GM03348 (cell line): ENCODE measurements around the gene R3HDM4.
A peak's percentile ranks its signal among the peaks of the same experiment; 100 is the strongest.
"Not testable (repeated sequence)": the region's sequence is repeated elsewhere in the genome, so short reads cannot be mapped to it uniquely, and the experiment has no call there.

Experiments
- DNase-seq: peaks from one replicate; pipeline ENCODE4 v3.0.0; 2012; ENCODE audit warnings: low spot score

Gene R3HDM4

GRCh38 chr19:911197-912033, 1.6 kb downstream of the R3HDM4 start:
- DNase-seq, result no peak

GRCh38 chr19:907183-907853, 5.7 kb downstream of the R3HDM4 start:
- DNase-seq, result no peak

GRCh38 chr19:906480-906879, 6.5 kb downstream of the R3HDM4 start:
- no peak for DNase-seq

GRCh38 chr19:904545-904944, 8.5 kb downstream of the R3HDM4 start:
- no peak for DNase-seq

GRCh38 chr19:903266-903797, 9.7 kb downstream of the R3HDM4 start:
- DNase-seq, result no peak

GRCh38 chr19:902446-903226, 10.4 kb downstream of the R3HDM4 start:
- no peak for DNase-seq

- DNase-seq, result no peak
Measured at GRCh38 chr19:902093-902370, 11.0 kb downstream of the R3HDM4 start.

- DNase-seq, result no peak
Measured at GRCh38 chr19:901216-902092, 11.6 kb downstream of the R3HDM4 start.

GRCh38 chr19:900302-901111, 12.5 kb downstream of the R3HDM4 start:
- peak; percentile 46 for DNase-seq

- no peak for DNase-seq
Measured at GRCh38 chr19:900043-900301, 13.0 kb downstream of the R3HDM4 start.

GRCh38 chr19:899336-900042, 13.5 kb downstream of the R3HDM4 start:
- no peak for DNase-seq

- no peak for DNase-seq
Measured at GRCh38 chr19:898663-899062, 14.4 kb downstream of the R3HDM4 start.

- DNase-seq, result no peak
Measured at GRCh38 chr19:897442-898039, 15.5 kb downstream of the R3HDM4 start.

- no peak for DNase-seq
Measured at GRCh38 chr19:896999-897398, 16.0 kb downstream of the R3HDM4 start.

GRCh38 chr19:896434-896833, 16.6 kb downstream of the R3HDM4 start:
- no peak for DNase-seq

- peak; percentile 98 for DNase-seq
Measured at GRCh38 chr19:892894-893689, 19.9 kb downstream of the R3HDM4 start, which contains the start of the genes MED16 and RNU6-9. TSS of gene MED16 (minus strand) at chr19:893187. CDS start at chr19:891131, 2,056 bp downstream. TSS of gene RNU6-9 (plus strand) at chr19:893484.

GRCh38 chr19:892243-892893, 20.7 kb downstream of the R3HDM4 start:
- peak; percentile 62 for DNase-seq

- DNase-seq, result not testable (repeated sequence)
Measured at GRCh38 chr19:891421-892200, 21.4 kb downstream of the R3HDM4 start.
